HEK293T (cell line): ENCODE measurements around the gene ABTB1.

Experiments used
- CTCF ChIA-PET: fragments of 350-600 bp; formaldehyde crosslinking; extraction: SDS; loops from one replicate; lab custom pipeline; 2021; ENCODE audit warnings: antibody characterized with exemption, inconsistent platforms; lab: Yijun Ruan, JAX
- POLR2A ChIA-PET: fragments of 350-600 bp; formaldehyde crosslinking; extraction: SDS; loops from one replicate; lab custom pipeline; 2020; ENCODE audit warnings: antibody characterized with exemption, inconsistent platforms; lab: Yijun Ruan, JAX
- DNase-seq: peaks from one replicate; pipeline ENCODE4 v3.0.0; 2012; ENCODE audit warnings: mixed read lengths; ENCODE audit errors: extremely low spot score
- ARNT ChIP-seq: fragments of 450-650 bp; IDR thresholded peaks from 2 replicates; pipeline ENCODE4 v1.6.1; 2017; ENCODE audit warnings: mild to moderate bottlenecking
- BHLHE40 ChIP-seq: fragments of 450-650 bp; IDR thresholded peaks from 2 replicates; pipeline ENCODE4 v1.6.1; 2016; ENCODE audit warnings: mild to moderate bottlenecking, moderate library complexity, borderline replicate concordance
- CTBP1 ChIP-seq: fragments of 450-650 bp; IDR thresholded peaks from 2 replicates; pipeline ENCODE4 v1.6.1; 2016; ENCODE audit warnings: borderline replicate concordance
- ELF4 ChIP-seq: fragments of 450-650 bp; IDR thresholded peaks from 2 replicates; pipeline ENCODE4 v1.6.1; 2017; ENCODE audit warnings: antibody characterized with exemption
- FOXA1 ChIP-seq: fragments of 450-650 bp; IDR thresholded peaks from 2 replicates; pipeline ENCODE4 v1.6.1; 2016; ENCODE audit warnings: mild to moderate bottlenecking
- FOXK2 ChIP-seq: fragments of 450-650 bp; IDR thresholded peaks from 2 replicates; pipeline ENCODE4 v1.6.1; 2016; ENCODE audit warnings: mild to moderate bottlenecking
- FOXM1 ChIP-seq: fragments of 450-650 bp; IDR thresholded peaks from 2 replicates; pipeline ENCODE4 v1.6.1; 2017; ENCODE audit warnings: mild to moderate bottlenecking, borderline replicate concordance
- HDGF ChIP-seq: fragments of 450-650 bp; IDR thresholded peaks from 2 replicates; pipeline ENCODE4 v1.6.1; 2017; ENCODE audit warnings: antibody characterized with exemption, borderline replicate concordance
- L3MBTL2 ChIP-seq: fragments of 450-650 bp; conservative IDR thresholded peaks from 2 replicates; pipeline ENCODE4 v1.6.1; 2016; ENCODE audit warnings: mild to moderate bottlenecking
- LEF1 ChIP-seq: fragments of 450-650 bp; IDR thresholded peaks from 2 replicates; pipeline ENCODE4 v1.6.1; 2017; ENCODE audit warnings: mild to moderate bottlenecking, borderline replicate concordance
- NFRKB ChIP-seq: fragments of 450-650 bp; IDR thresholded peaks from 2 replicates; pipeline ENCODE4 v1.6.1; 2016; ENCODE audit warnings: mild to moderate bottlenecking, moderate library complexity
- PKNOX1 ChIP-seq: fragments of 450-650 bp; IDR thresholded peaks from 2 replicates; pipeline ENCODE4 v1.6.1; 2016
- SP1 ChIP-seq: fragments of 450-650 bp; IDR thresholded peaks from 2 replicates; pipeline ENCODE4 v1.6.1; 2017
- SUZ12 ChIP-seq: fragments of 450-650 bp; IDR thresholded peaks from 2 replicates; pipeline ENCODE4 v1.6.1; 2016; ENCODE audit warnings: mild to moderate bottlenecking
- TARDBP ChIP-seq: fragments of 450-650 bp; IDR thresholded peaks from 2 replicates; pipeline ENCODE4 v1.6.1; 2016
- ZNF384 ChIP-seq: fragments of 450-650 bp; IDR thresholded peaks from 2 replicates; pipeline ENCODE4 v1.6.1; 2016

Gene ABTB1

GRCh38 chr3:127669541-127670228 is 3.1 kb upstream of the ABTB1 start:
- no peak for TF ChIP-seq ARNT
- TF ChIP-seq FOXK2 = no peak
- no peak for TF ChIP-seq ZNF384
- no peak for TF ChIP-seq LEF1
- no peak for TF ChIP-seq HDGF
- DNase-seq = no peak
- POLR2A ChIA-PET = no interaction called here
- CTCF ChIA-PET = no interaction called here

- POLR2A ChIA-PET = no interaction called here
- no peak for DNase-seq
- CTCF ChIA-PET = no interaction called here
- TF ChIP-seq SP1 (no peak), ARNT (no peak), PKNOX1 (no peak), NFRKB (no peak), HDGF (no peak), SUZ12 (no peak), ZNF384 (no peak)
Observed at GRCh38 chr3:127670229-127670559, 2.6 kb upstream of the ABTB1 start.

GRCh38 chr3:127670761-127671522 is 1.8 kb upstream of the ABTB1 start:
- CTCF ChIA-PET = interaction anchor here (0.7 kb wide), 1 partner anchor 18 kb away, joined by 3 read pairs; no protein-coding TSS in a partner anchor
- DNase-seq = no peak
- TF ChIP-seq LEF1 = no peak
- TF ChIP-seq BHLHE40 = no peak
- TF ChIP-seq HDGF = no peak
- no peak for TF ChIP-seq ARNT
- TF ChIP-seq L3MBTL2 = no peak
- no peak for TF ChIP-seq SUZ12
- TF ChIP-seq SP1 = no peak
- no peak for TF ChIP-seq CTBP1
- TF ChIP-seq TARDBP = no peak
- TF ChIP-seq FOXA1 = no peak
- no peak for TF ChIP-seq PKNOX1
- no peak for TF ChIP-seq FOXM1
- TF ChIP-seq NFRKB = no peak
- no peak for TF ChIP-seq FOXK2
- TF ChIP-seq ELF4 = no peak
- no peak for TF ChIP-seq ZNF384
- POLR2A ChIA-PET = no interaction called here

- CTCF ChIA-PET = interaction anchor here (0.7 to 1.1 kb wide), 2 partner anchors 18 to 23 kb away, joined by 3 to 8 read pairs; no protein-coding TSS in a partner anchor
- DNase-seq = no peak
- no peak for TF ChIP-seq CTBP1
- no peak for TF ChIP-seq FOXK2
- TF ChIP-seq HDGF = no peak
- no peak for TF ChIP-seq TARDBP
- no peak for TF ChIP-seq FOXM1
- no peak for TF ChIP-seq BHLHE40
- POLR2A ChIA-PET = interaction anchor here (1.1 kb wide), 1 partner anchor 20 kb away, joined by 3 read pairs; no protein-coding TSS in a partner anchor
Observed at GRCh38 chr3:127671523-127672428, 976 bp upstream of the ABTB1 start.

- ChIA-PET CTCF (no interaction called here), POLR2A (interaction anchor here (0.6 kb wide), 1 partner anchor 38 kb away, joined by 3 read pairs; no protein-coding TSS in a partner anchor)
- no peak for TF ChIP-seq CTBP1
- TF ChIP-seq ELF4 = no peak
- TF ChIP-seq FOXA1 = no peak
- no peak for TF ChIP-seq FOXK2
- TF ChIP-seq NFRKB = no peak
- TF ChIP-seq ARNT = no peak
- no peak for TF ChIP-seq HDGF
- TF ChIP-seq ZNF384 = no peak
- no peak for TF ChIP-seq BHLHE40
- TF ChIP-seq SP1 = no peak
- no peak for TF ChIP-seq PKNOX1
- no peak for TF ChIP-seq TARDBP
- no peak for TF ChIP-seq L3MBTL2
- no peak for TF ChIP-seq LEF1
- TF ChIP-seq FOXM1 = no peak
- TF ChIP-seq SUZ12 = no peak
- DNase-seq = peak; percentile 52
Observed at GRCh38 chr3:127673191-127674100, 694 bp downstream of the ABTB1 start.
